ENCODE measurements around the gene KIAA0319L. TPM values are rescaled to one million over a fixed set of nuclear protein-coding genes. Genes with fewer than 3 reads are reported as not detected.

KIAA0319L gene
- polyA plus RNA-seq, 1 donor (not counting 4 experiments of a cell fraction or from before 2014, with no cell fraction given), result 23.8 TPM

- TF ChIP-seq EZH2 (IDR thresholded peaks at IDR 0.05; ENCODE audit: low read length) (no peak), CTCF (optimal IDR thresholded peaks at IDR 0.05 in 1 of 3, IDR thresholded peaks at IDR 0.05 in 1 of 3, conservative IDR thresholded peaks at IDR 0.05 in 1 of 3; ENCODE audit: extremely low read depth in 1 of 3, insufficient read depth in 2 of 3, low read length in 3 of 3) (peak; percentile 88 to 92 (median 88))
- Histone ChIP-seq H3K27ac (ENCODE audit: control insufficient read depth, insufficient read depth, low read length) (peak overlapping the region; percentile 30), H3K9me1 (ENCODE audit: control insufficient read depth, extremely low read depth, insufficient read depth, low read length) (peaks cover 2% of the 10 kb centered on the region), H3K4me3 (ENCODE audit: control insufficient read depth in 2 of 3, extremely low read depth in 1 of 3, insufficient read depth in 2 of 3, low read depth in 1 of 3, low read length in 3 of 3) (no peak overlapping the region), H4K20me1 (ENCODE audit: control insufficient read depth, extremely low read depth, insufficient read depth, low read length) (no peaks in the 10 kb centered on the region), H2AFZ (ENCODE audit: control insufficient read depth, low read length) (no peak overlapping the region), H3K27me3 (ENCODE audit: control insufficient read depth, extremely low read depth, insufficient read depth, low read length) (no peaks in the 10 kb centered on the region), H3K4me1 (ENCODE audit: control insufficient read depth, extremely low read depth, insufficient read depth, low read length) (peaks cover 26% of the 10 kb centered on the region), H3K36me3 (ENCODE audit: control insufficient read depth in 2 of 2, extremely low read depth in 1 of 2, insufficient read depth in 2 of 2, low read length in 2 of 2) (peaks cover 18 to 22% of the 10 kb centered on the region in 2 experiments), H3K79me2 (ENCODE audit: control insufficient read depth, insufficient read depth, low read length) (no peaks in the 10 kb centered on the region), H3K9ac (ENCODE audit: control insufficient read depth, extremely low read depth, insufficient read depth, low read length) (no peak overlapping the region), H3K9me3 (ENCODE audit: control insufficient read depth, low read depth, low read length) (no peaks in the 10 kb centered on the region), H3K4me2 (ENCODE audit: control insufficient read depth, extremely low read depth, insufficient read depth, low read depth, low read length) (no peak overlapping the region)
- no peak for DNase-seq (ENCODE audit: low read depth, low spot score)
- peak; percentile 43 for FAIRE-seq
- dilution Hi-C loops (cut with MboI; ENCODE audit: extremely low pct_ligation_motif_present, low sequenced_read_pairs), result no loop called here
These were observed 106.1 kb downstream of the KIAA0319L start for GRCh38 chr1:35451125-35451528.

GRCh38 chr1:35449334-35450008 is 107.7 kb downstream of the KIAA0319L start:
- Histone ChIP-seq H3K9me3 (ENCODE audit: control insufficient read depth, low read depth, low read length) (no peaks in the 10 kb centered on the region), H3K27me3 (ENCODE audit: control insufficient read depth, extremely low read depth, insufficient read depth, low read length) (no peaks in the 10 kb centered on the region), H3K9ac (ENCODE audit: control insufficient read depth, extremely low read depth, insufficient read depth, low read length) (peak overlapping the region; percentile 73), H3K27ac (ENCODE audit: control insufficient read depth, insufficient read depth, low read length) (peak overlapping the region; percentile 95), H3K9me1 (ENCODE audit: control insufficient read depth, extremely low read depth, insufficient read depth, low read length) (peaks cover 2% of the 10 kb centered on the region), H3K36me3 (ENCODE audit: control insufficient read depth in 2 of 2, extremely low read depth in 1 of 2, insufficient read depth in 2 of 2, low read length in 2 of 2) (peaks cover 18 to 27% of the 10 kb centered on the region in 2 experiments), H3K4me3 (ENCODE audit: control insufficient read depth in 2 of 3, extremely low read depth in 1 of 3, insufficient read depth in 2 of 3, low read depth in 1 of 3, low read length in 3 of 3) (no peak overlapping the region), H3K4me2 (ENCODE audit: control insufficient read depth, extremely low read depth, insufficient read depth, low read depth, low read length) (peak overlapping the region; percentile 59), H3K4me1 (ENCODE audit: control insufficient read depth, extremely low read depth, insufficient read depth, low read length) (peaks cover 26% of the 10 kb centered on the region), H3K79me2 (ENCODE audit: control insufficient read depth, insufficient read depth, low read length) (no peaks in the 10 kb centered on the region), H4K20me1 (ENCODE audit: control insufficient read depth, extremely low read depth, insufficient read depth, low read length) (no peaks in the 10 kb centered on the region), H2AFZ (ENCODE audit: control insufficient read depth, low read length) (no peak overlapping the region)
- DNase-seq (ENCODE audit: low read depth, low spot score), result peak; percentile 63
- FAIRE-seq, result peak; percentile 67
- TF ChIP-seq EZH2 (IDR thresholded peaks at IDR 0.05; ENCODE audit: low read length), result no peak
- TF ChIP-seq CTCF (optimal IDR thresholded peaks at IDR 0.05 in 1 of 3, IDR thresholded peaks at IDR 0.05 in 1 of 3, conservative IDR thresholded peaks at IDR 0.05 in 1 of 3; ENCODE audit: extremely low read depth in 1 of 3, insufficient read depth in 2 of 3, low read length in 3 of 3), result no peak
- dilution Hi-C loops (cut with MboI; ENCODE audit: extremely low pct_ligation_motif_present, low sequenced_read_pairs), result no loop called here

Measured in keratinocyte (primary cell).